WTC11 (cell line): ENCODE results near the gene DOK4. TPM values are rescaled to one million over a fixed set of nuclear protein-coding genes. Genes with fewer than 3 reads are reported as not detected.

ENCODE experiments used
- ATAC-seq: fragments of 200-7000 bp; cut with Tn5 transposase; 2 replicates; pipeline ENCODE4 v1.10.0; 2021; ENCODE audit warnings: mild to moderate bottlenecking, moderate library complexity
- CTCF ChIA-PET: fragments of 300-600 bp; sonication (Branson Sonifier 250); formaldehyde crosslinking; loops from one replicate; lab custom pipeline; 2021; ENCODE audit warnings: antibody characterized with exemption; lab: Charles Lee
- POLR2A ChIA-PET: fragments of 350-600 bp; sonication (Branson Sonifier 250); formaldehyde crosslinking; loops from one replicate; lab custom pipeline; 2021; ENCODE audit warnings: antibody characterized with exemption; lab: Charles Lee
- DNase-seq: peaks from one replicate; pipeline ENCODE4 v3.0.0; 2021; ENCODE audit warnings: low spot score
- H3K27ac Mint-ChIP-seq: 2 replicates; pipeline ENCODE4 v1.8.0; 2021; ENCODE audit warnings: mixed read lengths
- H3K27me3 Mint-ChIP-seq: 2 replicates; pipeline ENCODE4 v1.8.0; 2021; ENCODE audit warnings: low read depth, mild to moderate bottlenecking, moderate library complexity, mixed read lengths
- H3K36me3 Mint-ChIP-seq: 2 replicates; pipeline ENCODE4 v1.8.0; 2021; ENCODE audit warnings: mixed read lengths
- H3K4me1 Mint-ChIP-seq: 2 replicates; pipeline ENCODE4 v1.8.0; 2022; ENCODE audit warnings: mixed read lengths
- H3K4me3 Mint-ChIP-seq: 2 replicates; pipeline ENCODE4 v1.8.0; 2021; ENCODE audit warnings: mild to moderate bottlenecking, moderate library complexity, mixed read lengths
- H3K9me3 Mint-ChIP-seq: 2 replicates; pipeline ENCODE4 v1.8.0; 2021; ENCODE audit warnings: mixed read lengths
- ETV6 ChIP-seq: sonication (generic); formaldehyde crosslinking; IDR thresholded peaks from 2 replicates; pipeline ENCODE4 v1.8.1; 2022; ENCODE audit warnings: mild to moderate bottlenecking, missing genetic modification reagents
- FOXP1 ChIP-seq: sonication (generic); formaldehyde crosslinking; IDR thresholded peaks from 2 replicates; pipeline ENCODE4 v1.8.0; 2022; ENCODE audit warnings: missing genetic modification reagents, mild to moderate bottlenecking, moderate library complexity, borderline replicate concordance
- FOXP4 ChIP-seq: sonication (generic); formaldehyde crosslinking; IDR thresholded peaks from 2 replicates; pipeline ENCODE4 v1.8.0; 2022; ENCODE audit warnings: mild to moderate bottlenecking, missing genetic modification reagents
- GTF2I ChIP-seq: fragments of 250-450 bp; sonication (Bioruptor Pico); conservative IDR thresholded peaks from 2 replicates; pipeline ENCODE4 v1.4.0; 2021; ENCODE audit warnings: mild to moderate bottlenecking
- JUN ChIP-seq: sonication (generic); formaldehyde crosslinking; IDR thresholded peaks from 2 replicates; pipeline ENCODE4 v1.8.0; 2023; ENCODE audit warnings: mild to moderate bottlenecking, missing genetic modification reagents
- MAX ChIP-seq: sonication (generic); formaldehyde crosslinking; IDR thresholded peaks from 2 replicates; pipeline ENCODE4 v1.8.0; 2022; ENCODE audit warnings: mild to moderate bottlenecking, missing genetic modification reagents
- MXD4 ChIP-seq: fragments of 250-450 bp; sonication (Bioruptor Pico); IDR thresholded peaks from 2 replicates; pipeline ENCODE4 v1.8.0; 2021; ENCODE audit warnings: mild to moderate bottlenecking, moderate library complexity, borderline replicate concordance
- NFYB ChIP-seq: sonication (generic); formaldehyde crosslinking; conservative IDR thresholded peaks from 2 replicates; pipeline ENCODE4 v1.8.0; 2022; ENCODE audit warnings: low read depth, missing genetic modification reagents
- SMAD3 ChIP-seq: sonication (generic); formaldehyde crosslinking; IDR thresholded peaks from 2 replicates; pipeline ENCODE4 v1.8.0; 2022; ENCODE audit warnings: missing genetic modification reagents, mild to moderate bottlenecking, borderline replicate concordance
- ZBTB43 ChIP-seq: sonication (generic); formaldehyde crosslinking; IDR thresholded peaks from 2 replicates; pipeline ENCODE4 v1.8.1; 2023; ENCODE audit warnings: mild to moderate bottlenecking, missing genetic modification reagents
- ZNF232 ChIP-seq: sonication (generic); formaldehyde crosslinking; IDR thresholded peaks from 2 replicates; pipeline ENCODE4 v1.8.0; 2022; ENCODE audit warnings: mild to moderate bottlenecking, missing genetic modification reagents
- ZNF263 ChIP-seq: sonication (generic); formaldehyde crosslinking; IDR thresholded peaks from 2 replicates; pipeline ENCODE4 v1.8.1; 2022; ENCODE audit warnings: low read depth, mild to moderate bottlenecking, moderate library complexity, missing genetic modification reagents
- ZNF425 ChIP-seq: fragments of 250-450 bp; sonication (Bioruptor Pico); conservative IDR thresholded peaks from 2 replicates; pipeline ENCODE4 v1.9.0; 2021; ENCODE audit warnings: mild to moderate bottlenecking
- total RNA-seq: library from RNA; stranded (reverse); gene quantifications from 3 replicates; pipeline ENCODE4 v1.2.3, GENCODE V29; 2021
- TF ChIP-seq, protein P1 (sequence below): sonication (generic); formaldehyde crosslinking; conservative IDR thresholded peaks from 2 replicates; pipeline ENCODE4 v1.8.1; 2023; ENCODE audit warnings: mild to moderate bottlenecking, low read depth, missing genetic modification reagents, moderate library complexity
- TF ChIP-seq, protein P2 (sequence below): fragments of 250-450 bp; sonication (Bioruptor Pico); IDR thresholded peaks from 2 replicates; pipeline ENCODE4 v2.1.2; 2022; ENCODE audit warnings: mild to moderate bottlenecking, moderate library complexity
- TF ChIP-seq, protein P3 (sequence below): sonication (generic); formaldehyde crosslinking; IDR thresholded peaks from 2 replicates; pipeline ENCODE4 v1.8.0; 2022; ENCODE audit warnings: mild to moderate bottlenecking, missing genetic modification reagents
- TF ChIP-seq, protein P4 (sequence below): fragments of 250-450 bp; sonication (Bioruptor Pico); IDR thresholded peaks from 2 replicates; pipeline ENCODE4 v1.9.0; 2021; ENCODE audit warnings: mild to moderate bottlenecking, borderline replicate concordance
- TF ChIP-seq, protein P5 (sequence below): sonication (generic); formaldehyde crosslinking; IDR thresholded peaks from 2 replicates; pipeline ENCODE4 v1.8.1; 2023; ENCODE audit warnings: mild to moderate bottlenecking, missing genetic modification reagents, moderate library complexity
- TF ChIP-seq, protein P6 (sequence below): sonication (generic); formaldehyde crosslinking; IDR thresholded peaks from 2 replicates; pipeline ENCODE4 v1.8.1; 2022; ENCODE audit warnings: mild to moderate bottlenecking, missing genetic modification reagents, moderate library complexity, borderline replicate concordance

DOK4 gene
- total RNA-seq, 1 experiment from 2014 or later, result 25.0 TPM

- Mint-ChIP-seq H3K36me3 (peaks cover 79% of the 10 kb centered on the region), H3K9me3 (peaks cover 13% of the 10 kb centered on the region), H3K4me1 (no peaks in the 10 kb centered on the region), H3K27me3 (no peaks in the 10 kb centered on the region), H3K4me3 (no peak overlapping the region), H3K27ac (no peak overlapping the region)
- ChIA-PET CTCF (interaction anchor here (1.0 kb wide), 1 partner anchor 17 kb away, joined by 3 read pairs; no protein-coding TSS in a partner anchor), POLR2A (no interaction called here)
- TF ChIP-seq FOXP1 (CRISPR knock-in tag) (no peak), ETV6 (CRISPR knock-in tag) (no peak), GTF2I (CRISPR knock-in tag) (no peak), MXD4 (CRISPR knock-in tag) (no peak), FOXP4 (no peak), ZNF425 (CRISPR knock-in tag) (no peak), ZNF263 (CRISPR knock-in tag) (no peak), SMAD3 (CRISPR knock-in tag) (no peak), ZBTB43 (CRISPR knock-in tag) (no peak), ZNF232 (CRISPR knock-in tag) (no peak), JUN (no peak), NFYB (CRISPR knock-in tag) (no peak), MAX (CRISPR knock-in tag) (no peak)
- TF ChIP-seq, protein P1, sequence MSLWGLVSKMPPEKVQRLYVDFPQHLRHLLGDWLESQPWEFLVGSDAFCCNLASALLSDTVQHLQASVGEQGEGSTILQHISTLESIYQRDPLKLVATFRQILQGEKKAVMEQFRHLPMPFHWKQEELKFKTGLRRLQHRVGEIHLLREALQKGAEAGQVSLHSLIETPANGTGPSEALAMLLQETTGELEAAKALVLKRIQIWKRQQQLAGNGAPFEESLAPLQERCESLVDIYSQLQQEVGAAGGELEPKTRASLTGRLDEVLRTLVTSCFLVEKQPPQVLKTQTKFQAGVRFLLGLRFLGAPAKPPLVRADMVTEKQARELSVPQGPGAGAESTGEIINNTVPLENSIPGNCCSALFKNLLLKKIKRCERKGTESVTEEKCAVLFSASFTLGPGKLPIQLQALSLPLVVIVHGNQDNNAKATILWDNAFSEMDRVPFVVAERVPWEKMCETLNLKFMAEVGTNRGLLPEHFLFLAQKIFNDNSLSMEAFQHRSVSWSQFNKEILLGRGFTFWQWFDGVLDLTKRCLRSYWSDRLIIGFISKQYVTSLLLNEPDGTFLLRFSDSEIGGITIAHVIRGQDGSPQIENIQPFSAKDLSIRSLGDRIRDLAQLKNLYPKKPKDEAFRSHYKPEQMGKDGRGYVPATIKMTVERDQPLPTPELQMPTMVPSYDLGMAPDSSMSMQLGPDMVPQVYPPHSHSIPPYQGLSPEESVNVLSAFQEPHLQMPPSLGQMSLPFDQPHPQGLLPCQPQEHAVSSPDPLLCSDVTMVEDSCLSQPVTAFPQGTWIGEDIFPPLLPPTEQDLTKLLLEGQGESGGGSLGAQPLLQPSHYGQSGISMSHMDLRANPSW (CRISPR knock-in tag), result no peak
- TF ChIP-seq, protein P2, sequence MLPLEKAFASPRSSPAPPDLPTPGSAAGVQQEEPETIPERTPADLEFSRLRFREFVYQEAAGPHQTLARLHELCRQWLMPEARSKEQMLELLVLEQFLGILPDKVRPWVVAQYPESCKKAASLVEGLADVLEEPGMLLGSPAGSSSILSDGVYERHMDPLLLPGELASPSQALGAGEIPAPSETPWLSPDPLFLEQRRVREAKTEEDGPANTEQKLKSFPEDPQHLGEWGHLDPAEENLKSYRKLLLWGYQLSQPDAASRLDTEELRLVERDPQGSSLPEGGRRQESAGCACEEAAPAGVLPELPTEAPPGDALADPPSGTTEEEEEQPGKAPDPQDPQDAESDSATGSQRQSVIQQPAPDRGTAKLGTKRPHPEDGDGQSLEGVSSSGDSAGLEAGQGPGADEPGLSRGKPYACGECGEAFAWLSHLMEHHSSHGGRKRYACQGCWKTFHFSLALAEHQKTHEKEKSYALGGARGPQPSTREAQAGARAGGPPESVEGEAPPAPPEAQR (CRISPR knock-in tag), result no peak
- TF ChIP-seq, protein P3, sequence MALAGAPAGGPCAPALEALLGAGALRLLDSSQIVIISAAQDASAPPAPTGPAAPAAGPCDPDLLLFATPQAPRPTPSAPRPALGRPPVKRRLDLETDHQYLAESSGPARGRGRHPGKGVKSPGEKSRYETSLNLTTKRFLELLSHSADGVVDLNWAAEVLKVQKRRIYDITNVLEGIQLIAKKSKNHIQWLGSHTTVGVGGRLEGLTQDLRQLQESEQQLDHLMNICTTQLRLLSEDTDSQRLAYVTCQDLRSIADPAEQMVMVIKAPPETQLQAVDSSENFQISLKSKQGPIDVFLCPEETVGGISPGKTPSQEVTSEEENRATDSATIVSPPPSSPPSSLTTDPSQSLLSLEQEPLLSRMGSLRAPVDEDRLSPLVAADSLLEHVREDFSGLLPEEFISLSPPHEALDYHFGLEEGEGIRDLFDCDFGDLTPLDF (CRISPR knock-in tag), result no peak
- TF ChIP-seq, protein P4, sequence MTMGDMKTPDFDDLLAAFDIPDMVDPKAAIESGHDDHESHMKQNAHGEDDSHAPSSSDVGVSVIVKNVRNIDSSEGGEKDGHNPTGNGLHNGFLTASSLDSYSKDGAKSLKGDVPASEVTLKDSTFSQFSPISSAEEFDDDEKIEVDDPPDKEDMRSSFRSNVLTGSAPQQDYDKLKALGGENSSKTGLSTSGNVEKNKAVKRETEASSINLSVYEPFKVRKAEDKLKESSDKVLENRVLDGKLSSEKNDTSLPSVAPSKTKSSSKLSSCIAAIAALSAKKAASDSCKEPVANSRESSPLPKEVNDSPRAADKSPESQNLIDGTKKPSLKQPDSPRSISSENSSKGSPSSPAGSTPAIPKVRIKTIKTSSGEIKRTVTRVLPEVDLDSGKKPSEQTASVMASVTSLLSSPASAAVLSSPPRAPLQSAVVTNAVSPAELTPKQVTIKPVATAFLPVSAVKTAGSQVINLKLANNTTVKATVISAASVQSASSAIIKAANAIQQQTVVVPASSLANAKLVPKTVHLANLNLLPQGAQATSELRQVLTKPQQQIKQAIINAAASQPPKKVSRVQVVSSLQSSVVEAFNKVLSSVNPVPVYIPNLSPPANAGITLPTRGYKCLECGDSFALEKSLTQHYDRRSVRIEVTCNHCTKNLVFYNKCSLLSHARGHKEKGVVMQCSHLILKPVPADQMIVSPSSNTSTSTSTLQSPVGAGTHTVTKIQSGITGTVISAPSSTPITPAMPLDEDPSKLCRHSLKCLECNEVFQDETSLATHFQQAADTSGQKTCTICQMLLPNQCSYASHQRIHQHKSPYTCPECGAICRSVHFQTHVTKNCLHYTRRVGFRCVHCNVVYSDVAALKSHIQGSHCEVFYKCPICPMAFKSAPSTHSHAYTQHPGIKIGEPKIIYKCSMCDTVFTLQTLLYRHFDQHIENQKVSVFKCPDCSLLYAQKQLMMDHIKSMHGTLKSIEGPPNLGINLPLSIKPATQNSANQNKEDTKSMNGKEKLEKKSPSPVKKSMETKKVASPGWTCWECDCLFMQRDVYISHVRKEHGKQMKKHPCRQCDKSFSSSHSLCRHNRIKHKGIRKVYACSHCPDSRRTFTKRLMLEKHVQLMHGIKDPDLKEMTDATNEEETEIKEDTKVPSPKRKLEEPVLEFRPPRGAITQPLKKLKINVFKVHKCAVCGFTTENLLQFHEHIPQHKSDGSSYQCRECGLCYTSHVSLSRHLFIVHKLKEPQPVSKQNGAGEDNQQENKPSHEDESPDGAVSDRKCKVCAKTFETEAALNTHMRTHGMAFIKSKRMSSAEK, result no peak
- TF ChIP-seq, protein P5, sequence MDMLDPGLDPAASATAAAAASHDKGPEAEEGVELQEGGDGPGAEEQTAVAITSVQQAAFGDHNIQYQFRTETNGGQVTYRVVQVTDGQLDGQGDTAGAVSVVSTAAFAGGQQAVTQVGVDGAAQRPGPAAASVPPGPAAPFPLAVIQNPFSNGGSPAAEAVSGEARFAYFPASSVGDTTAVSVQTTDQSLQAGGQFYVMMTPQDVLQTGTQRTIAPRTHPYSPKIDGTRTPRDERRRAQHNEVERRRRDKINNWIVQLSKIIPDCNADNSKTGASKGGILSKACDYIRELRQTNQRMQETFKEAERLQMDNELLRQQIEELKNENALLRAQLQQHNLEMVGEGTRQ (CRISPR knock-in tag), result no peak
- TF ChIP-seq, protein P6, sequence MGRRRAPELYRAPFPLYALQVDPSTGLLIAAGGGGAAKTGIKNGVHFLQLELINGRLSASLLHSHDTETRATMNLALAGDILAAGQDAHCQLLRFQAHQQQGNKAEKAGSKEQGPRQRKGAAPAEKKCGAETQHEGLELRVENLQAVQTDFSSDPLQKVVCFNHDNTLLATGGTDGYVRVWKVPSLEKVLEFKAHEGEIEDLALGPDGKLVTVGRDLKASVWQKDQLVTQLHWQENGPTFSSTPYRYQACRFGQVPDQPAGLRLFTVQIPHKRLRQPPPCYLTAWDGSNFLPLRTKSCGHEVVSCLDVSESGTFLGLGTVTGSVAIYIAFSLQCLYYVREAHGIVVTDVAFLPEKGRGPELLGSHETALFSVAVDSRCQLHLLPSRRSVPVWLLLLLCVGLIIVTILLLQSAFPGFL (CRISPR knock-in tag), result no peak
- DNase-seq (no peak), ATAC-seq (no peak)
Observed at GRCh38 chr16:57435838-57436237, 50.5 kb downstream of the DOK4 start.
